K562 (cell line): ENCODE measurements around the gene PCSK7.

Source experiments
- CTCF ChIP-seq, 3 experiments: IDR thresholded peaks in 2 of 3; conservative IDR thresholded peaks in 1 of 3; 2 replicates each; pipeline ENCODE4 v1.5.1; 2011 to 2012; ENCODE audit warnings: low read length in 3 of 3, mild to moderate bottlenecking in 3 of 3, control low read depth in 2 of 3, improper control_type of control experiment in 1 of 3, inconsistent platforms in 1 of 3, low read depth in 1 of 3, mixed read lengths in 1 of 3, moderate library complexity in 1 of 3; ENCODE audit not compliant: insufficient read depth in 2 of 3
- E2F1 ChIP-seq: sonication (generic); formaldehyde crosslinking; IDR thresholded peaks from 2 replicates; pipeline ENCODE4 v1.8.1; 2023; ENCODE audit warnings: mild to moderate bottlenecking, missing genetic modification reagents, moderate library complexity
- KAT8 ChIP-seq: fragments of 450-650 bp; IDR thresholded peaks from 2 replicates; pipeline ENCODE4 v1.6.1; 2016; ENCODE audit warnings: low read depth, mild to moderate bottlenecking
- MTA1 ChIP-seq: fragments of 450-650 bp; IDR thresholded peaks from 2 replicates; pipeline ENCODE4 v1.6.1; 2017; ENCODE audit warnings: borderline replicate concordance
- POLR2A ChIP-seq: fragments of 450-650 bp; conservative IDR thresholded peaks from 2 replicates; pipeline ENCODE4 v1.6.1; 2016
- POLR2AphosphoS5 ChIP-seq: IDR thresholded peaks from 2 replicates; pipeline ENCODE4 v1.6.1; 2011; ENCODE audit warnings: mild to moderate bottlenecking, low read depth, low read length, moderate library complexity; ENCODE audit not compliant: control insufficient read depth, insufficient read depth
- RBM22 ChIP-seq: fragments of 200-400 bp; formaldehyde crosslinking; IDR thresholded peaks from 2 replicates; pipeline ENCODE4 v1.6.1; 2018; ENCODE audit warnings: low read length, low read depth; ENCODE audit not compliant: poor library complexity, severe bottlenecking
- SRSF1 ChIP-seq: fragments of 200-400 bp; formaldehyde crosslinking; IDR thresholded peaks from 2 replicates; pipeline ENCODE4 v1.6.1; 2017; ENCODE audit warnings: mild to moderate bottlenecking, low read depth, low read length, moderate library complexity
- TF ChIP-seq, protein P1 (sequence below): fragments of 450-650 bp; IDR thresholded peaks from 2 replicates; pipeline ENCODE4 v1.6.1; 2016; ENCODE audit warnings: low read depth, mild to moderate bottlenecking, moderate library complexity
- TF ChIP-seq, protein P2 (sequence below): fragments of 250-450 bp; sonication (Bioruptor Pico); IDR thresholded peaks from 2 replicates; pipeline ENCODE4 v1.8.0; 2021; ENCODE audit warnings: mild to moderate bottlenecking, moderate library complexity

DNA sequence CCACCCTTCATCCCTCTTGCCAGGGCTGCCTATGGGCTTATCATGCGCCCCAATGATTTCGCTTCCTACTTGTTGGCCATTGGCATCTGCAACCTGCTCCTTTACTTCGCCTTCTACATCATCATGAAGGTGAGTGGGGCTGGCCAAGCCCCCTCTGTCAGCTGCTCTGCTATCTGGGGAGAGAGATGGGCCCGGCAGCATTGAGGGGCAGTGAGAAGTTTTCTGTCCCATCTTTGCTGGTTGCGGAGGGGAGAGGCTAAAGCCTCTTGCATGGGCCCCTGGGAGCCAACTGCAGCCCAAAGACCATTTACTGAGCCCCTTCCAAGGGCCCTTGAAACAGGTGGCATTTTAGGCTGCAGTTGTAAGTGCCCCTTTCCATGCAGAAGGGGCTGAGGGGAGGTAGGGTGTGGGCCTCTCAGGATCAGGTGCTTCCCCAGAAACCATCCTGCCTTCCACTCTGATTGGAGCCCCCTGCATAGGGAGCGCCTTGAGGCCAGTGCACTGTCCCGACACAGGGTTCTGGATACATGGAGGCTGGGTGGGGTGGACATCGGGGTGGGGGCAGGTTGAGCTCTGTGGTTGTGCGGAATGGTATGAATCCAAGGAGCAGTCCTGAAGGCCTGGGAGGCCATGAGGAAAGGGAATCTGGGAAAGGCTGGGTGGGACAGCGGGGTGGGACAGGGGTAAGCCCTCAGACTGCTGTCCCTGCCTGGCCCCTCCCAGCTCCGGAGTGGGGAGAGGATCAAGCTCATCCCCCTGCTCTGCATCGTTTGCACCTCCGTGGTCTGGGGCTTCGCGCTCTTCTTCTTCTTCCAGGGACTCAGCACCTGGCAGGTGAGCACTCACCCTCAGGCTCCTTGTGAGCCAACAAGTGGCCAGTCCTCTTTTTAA is 38.5 kb downstream of the PCSK7 start:
- no peak for TF ChIP-seq POLR2AphosphoS5
- no peak for TF ChIP-seq SRSF1
- no peak for TF ChIP-seq KAT8
- no peak for TF ChIP-seq E2F1 (CRISPR knock-in tag)
- TF ChIP-seq, protein P1, sequence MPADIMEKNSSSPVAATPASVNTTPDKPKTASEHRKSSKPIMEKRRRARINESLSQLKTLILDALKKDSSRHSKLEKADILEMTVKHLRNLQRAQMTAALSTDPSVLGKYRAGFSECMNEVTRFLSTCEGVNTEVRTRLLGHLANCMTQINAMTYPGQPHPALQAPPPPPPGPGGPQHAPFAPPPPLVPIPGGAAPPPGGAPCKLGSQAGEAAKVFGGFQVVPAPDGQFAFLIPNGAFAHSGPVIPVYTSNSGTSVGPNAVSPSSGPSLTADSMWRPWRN: no peak
- no peak for TF ChIP-seq CTCF (IDR thresholded peaks at IDR 0.05 in 2 of 3, conservative IDR thresholded peaks at IDR 0.05 in 1 of 3; ENCODE audit: insufficient read depth in 2 of 3, low read depth in 1 of 3, low read length in 3 of 3)
- TF ChIP-seq RBM22: no peak
- no peak for TF ChIP-seq MTA1
- TF ChIP-seq, protein P2, sequence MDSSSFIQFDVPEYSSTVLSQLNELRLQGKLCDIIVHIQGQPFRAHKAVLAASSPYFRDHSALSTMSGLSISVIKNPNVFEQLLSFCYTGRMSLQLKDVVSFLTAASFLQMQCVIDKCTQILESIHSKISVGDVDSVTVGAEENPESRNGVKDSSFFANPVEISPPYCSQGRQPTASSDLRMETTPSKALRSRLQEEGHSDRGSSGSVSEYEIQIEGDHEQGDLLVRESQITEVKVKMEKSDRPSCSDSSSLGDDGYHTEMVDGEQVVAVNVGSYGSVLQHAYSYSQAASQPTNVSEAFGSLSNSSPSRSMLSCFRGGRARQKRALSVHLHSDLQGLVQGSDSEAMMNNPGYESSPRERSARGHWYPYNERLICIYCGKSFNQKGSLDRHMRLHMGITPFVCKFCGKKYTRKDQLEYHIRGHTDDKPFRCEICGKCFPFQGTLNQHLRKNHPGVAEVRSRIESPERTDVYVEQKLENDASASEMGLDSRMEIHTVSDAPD (CRISPR knock-in tag): no peak
- TF ChIP-seq POLR2A: no peak
